Measurements from ENCODE around the gene ZIC1. TPM values are rescaled to one million over a fixed set of nuclear protein-coding genes. Genes with fewer than 3 reads are reported as not detected.

ZIC1 gene
- total RNA-seq, 2 donors from 2014 or later: not detected

GRCh38 chr3:147427746-147428145, 18.6 kb downstream of the ZIC1 start:
- Mint-ChIP-seq H3K4me1 (peaks cover 14% of the 10 kb centered on the region), H3K36me3 (ENCODE audit: low read depth) (no peaks in the 10 kb centered on the region), H3K27me3 (ENCODE audit: insufficient read depth) (peaks cover 72% of the 10 kb centered on the region), H3K4me3 (no peak overlapping the region), H3K27ac (no peak overlapping the region), H3K9me3 (no peaks in the 10 kb centered on the region)
- peaks cover 89% of the 10 kb centered on the region for H3K27me3 ChIP-seq (ENCODE audit: control insufficient read depth, insufficient read depth, low read length, poor library complexity, severe bottlenecking)
- no peak for TF ChIP-seq CTCF (conservative IDR thresholded peaks at IDR 0.05)
- H3K9me3 ChIP-seq (ENCODE audit: control insufficient read depth, low read length): no peaks in the 10 kb centered on the region
- no peaks in the 10 kb centered on the region for H3K36me3 ChIP-seq (ENCODE audit: control insufficient read depth, insufficient read depth, low read length)
- H3K27ac ChIP-seq (ENCODE audit: low read depth, low read length): no peak overlapping the region
- no peaks in the 10 kb centered on the region for H3K4me1 ChIP-seq (ENCODE audit: control insufficient read depth, insufficient read depth, low read length)
- 72 to 90% methylated on average over 2 to 3 of the region's 3 CpGs for WGBS, 2 experiments (ENCODE audit: insufficient coverage in 1 of 2, insufficient read length in 1 of 2)
- no peak overlapping the region for H3K4me3 ChIP-seq (ENCODE audit: low read length)
- no peak overlapping the region for H3K9ac ChIP-seq (ENCODE audit: extremely low read depth, low read length, poor library complexity, severe bottlenecking)
- no peak for DNase-seq

GRCh38 chr3:147428326-147428725, 19.2 kb downstream of the ZIC1 start:
- H3K36me3 ChIP-seq (ENCODE audit: control insufficient read depth, insufficient read depth, low read length): no peaks in the 10 kb centered on the region
- H3K27me3 ChIP-seq (ENCODE audit: control insufficient read depth, insufficient read depth, low read length, poor library complexity, severe bottlenecking): peaks cover 89% of the 10 kb centered on the region
- no peak overlapping the region for H3K4me3 ChIP-seq (ENCODE audit: low read length)
- H3K4me3 Mint-ChIP-seq: no peak overlapping the region
- no peaks in the 10 kb centered on the region for H3K36me3 Mint-ChIP-seq (ENCODE audit: low read depth)
- WGBS, 2 experiments (ENCODE audit: insufficient coverage in 1 of 2, insufficient read length in 1 of 2): 55 to 88% methylated on average over 1 of the region's 1 CpG
- H3K9me3 ChIP-seq (ENCODE audit: control insufficient read depth, low read length): no peaks in the 10 kb centered on the region
- no peak overlapping the region for H3K27ac Mint-ChIP-seq
- H3K4me1 ChIP-seq (ENCODE audit: control insufficient read depth, insufficient read depth, low read length): no peaks in the 10 kb centered on the region
- no peak overlapping the region for H3K27ac ChIP-seq (ENCODE audit: low read depth, low read length)
- peaks cover 69% of the 10 kb centered on the region for H3K27me3 Mint-ChIP-seq (ENCODE audit: insufficient read depth)
- H3K9me3 Mint-ChIP-seq: no peaks in the 10 kb centered on the region
- no peak for TF ChIP-seq CTCF (conservative IDR thresholded peaks at IDR 0.05)
- H3K4me1 Mint-ChIP-seq: peaks cover 9% of the 10 kb centered on the region
- DNase-seq: no peak
- H3K9ac ChIP-seq (ENCODE audit: extremely low read depth, low read length, poor library complexity, severe bottlenecking): no peak overlapping the region

GRCh38 chr3:147428754-147429153, 19.6 kb downstream of the ZIC1 start:
- Histone ChIP-seq H3K27ac (ENCODE audit: low read depth, low read length) (no peak overlapping the region), H3K9me3 (ENCODE audit: control insufficient read depth, low read length) (no peaks in the 10 kb centered on the region), H3K36me3 (ENCODE audit: control insufficient read depth, insufficient read depth, low read length) (no peaks in the 10 kb centered on the region), H3K9ac (ENCODE audit: extremely low read depth, low read length, poor library complexity, severe bottlenecking) (no peak overlapping the region), H3K4me1 (ENCODE audit: control insufficient read depth, insufficient read depth, low read length) (no peaks in the 10 kb centered on the region), H3K4me3 (ENCODE audit: low read length) (no peak overlapping the region), H3K27me3 (ENCODE audit: control insufficient read depth, insufficient read depth, low read length, poor library complexity, severe bottlenecking) (peaks cover 89% of the 10 kb centered on the region)
- no peak for TF ChIP-seq CTCF (conservative IDR thresholded peaks at IDR 0.05)
- no peaks in the 10 kb centered on the region for H3K36me3 Mint-ChIP-seq (ENCODE audit: low read depth)
- peaks cover 68% of the 10 kb centered on the region for H3K27me3 Mint-ChIP-seq (ENCODE audit: insufficient read depth)
- no peak overlapping the region for H3K4me3 Mint-ChIP-seq
- WGBS, 2 experiments (ENCODE audit: insufficient coverage in 1 of 2, insufficient read length in 1 of 2): 95% methylated on average over 2 of the region's 2 CpGs; no CpG with 5 or more reads in 1 of the 2 experiments
- H3K9me3 Mint-ChIP-seq: no peaks in the 10 kb centered on the region
- peaks cover 4% of the 10 kb centered on the region for H3K4me1 Mint-ChIP-seq
- H3K27ac Mint-ChIP-seq: no peak overlapping the region
- DNase-seq: no peak

Data from endodermal cell (in vitro differentiated cells).